Middle frontal gyrus (tissue), 1 donor: ENCODE measurements around the gene DISC1.

Experiments used
- DNase-seq: peaks from one replicate; pipeline ENCODE4 v3.0.0-alpha.2; 2015; ENCODE audit warnings: low spot score; ENCODE audit errors: extremely low spot score

The DISC1 gene

DNA sequence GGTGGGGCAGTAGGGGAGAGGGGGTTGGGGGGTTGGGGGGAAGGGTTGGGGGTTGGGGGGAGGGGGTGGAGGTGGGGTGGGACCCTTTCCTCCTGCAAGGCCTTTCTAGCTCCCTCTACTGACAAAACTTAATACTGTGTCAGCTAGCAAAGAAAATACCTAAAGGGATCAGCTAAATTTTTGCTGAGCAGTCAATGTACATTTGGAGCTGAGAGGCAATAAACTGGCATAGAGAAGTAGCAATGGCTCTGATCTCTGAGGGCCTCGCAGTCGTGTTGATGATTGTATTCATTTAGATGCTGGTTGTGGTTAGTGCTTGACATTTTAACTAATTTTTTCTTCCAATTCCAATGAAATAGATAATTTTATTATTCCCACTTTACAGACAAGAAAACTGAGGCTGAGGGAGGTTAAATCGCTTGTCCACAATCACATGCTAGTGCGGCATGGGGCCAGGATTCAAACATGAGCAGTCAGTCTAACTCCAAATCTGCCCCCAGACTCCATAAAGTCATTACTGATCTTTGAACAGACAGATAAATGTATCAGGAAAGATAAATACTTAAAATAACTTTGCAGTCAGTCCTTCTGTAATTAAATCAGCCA is 357.1 kb downstream of the DISC1 start:
- no peak for DNase-seq

DNA sequence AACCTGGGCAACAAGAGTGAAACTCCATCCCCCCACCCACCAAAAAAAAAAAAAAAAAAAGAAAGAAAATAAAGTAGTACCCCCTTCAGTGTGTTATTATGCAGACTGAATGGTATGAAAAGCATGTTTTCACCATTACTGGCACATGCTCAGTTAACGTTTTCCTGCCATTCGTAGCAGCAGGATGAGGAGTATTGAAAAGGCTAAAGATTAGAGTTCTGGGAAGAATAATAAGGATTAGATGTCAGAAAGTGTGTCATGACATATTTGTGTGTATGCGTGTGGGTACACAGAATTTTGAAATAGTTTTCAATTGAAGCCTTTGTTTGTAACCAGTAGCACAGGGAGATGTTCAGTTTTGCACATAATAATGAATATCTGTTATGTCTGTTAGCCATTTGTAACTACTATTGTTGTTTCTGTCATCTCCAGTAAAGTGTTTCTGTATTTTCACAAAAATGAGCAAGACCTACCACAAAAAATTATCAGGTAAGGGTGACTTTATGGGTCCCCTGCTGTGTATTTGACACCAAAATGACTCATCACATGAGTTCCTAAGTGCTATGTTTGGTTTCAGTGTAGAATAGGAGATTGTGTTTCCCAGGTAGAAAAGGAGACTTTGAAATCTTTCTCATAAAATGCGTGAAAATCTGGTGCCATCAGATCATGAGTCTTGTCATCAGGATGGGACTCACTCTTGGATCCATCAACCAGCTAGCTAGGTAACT is 358.9 kb downstream of the DISC1 start:
- no peak for DNase-seq

DNA sequence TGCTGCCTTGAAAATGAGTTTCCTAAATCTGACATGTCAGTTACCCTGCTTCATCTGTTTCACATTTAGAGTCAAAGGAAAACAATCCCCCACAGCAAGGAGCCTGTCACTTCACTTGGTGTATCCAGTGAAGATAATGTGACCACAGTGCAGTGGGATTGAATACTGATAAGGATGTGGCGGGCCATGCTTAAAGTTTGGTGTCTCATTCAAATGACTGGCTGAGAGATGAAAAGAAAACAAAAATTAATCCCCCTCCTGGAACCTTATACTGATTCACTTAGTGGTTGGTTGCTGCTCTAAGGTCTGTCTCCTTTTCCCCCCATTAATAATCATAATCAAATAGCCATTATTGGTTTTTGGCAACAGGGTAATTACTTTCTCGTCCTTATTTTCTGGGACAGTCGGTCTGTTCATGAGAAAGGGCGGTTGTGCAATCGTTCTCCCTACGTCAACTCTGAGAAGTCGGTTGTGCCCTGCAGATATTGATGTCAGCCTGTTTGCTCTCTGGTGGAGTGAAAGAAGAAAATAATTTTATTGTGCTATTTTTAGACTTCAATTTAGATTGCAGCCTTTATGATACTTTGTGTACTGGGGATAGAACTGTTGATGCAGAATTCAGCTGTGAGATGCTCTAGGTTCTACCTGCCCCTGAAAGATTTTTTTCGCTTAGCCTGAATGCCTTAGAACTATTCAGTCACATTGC is 360.2 kb downstream of the DISC1 start:
- no peak for DNase-seq

- no peak for DNase-seq
These were observed 363.8 kb downstream of the DISC1 start for GRCh38 chr1:231990388-231990787.

DNA sequence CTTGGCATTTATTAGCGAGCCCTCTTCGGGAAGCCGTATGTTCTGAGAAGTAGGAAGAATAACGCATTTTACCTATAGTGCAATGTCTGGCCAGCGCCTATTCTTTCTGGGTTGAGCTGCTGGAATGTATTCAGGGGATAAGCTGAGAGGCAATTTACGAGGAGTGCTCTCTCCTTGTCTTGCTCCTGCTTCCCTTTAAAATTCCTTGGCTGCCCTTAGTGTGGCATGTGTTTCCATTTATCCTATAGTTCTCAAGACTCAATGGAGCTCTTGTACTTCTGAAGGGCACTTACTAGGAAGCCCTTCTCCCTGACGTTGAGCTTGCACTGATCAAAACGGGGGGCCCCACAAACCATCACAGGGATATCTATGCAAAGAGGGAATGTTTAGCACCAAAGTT is 364.6 kb downstream of the DISC1 start:
- no peak for DNase-seq

GRCh38 chr1:231993968-231994455 is 367.4 kb downstream of the DISC1 start:
- DNase-seq = no peak

DNA sequence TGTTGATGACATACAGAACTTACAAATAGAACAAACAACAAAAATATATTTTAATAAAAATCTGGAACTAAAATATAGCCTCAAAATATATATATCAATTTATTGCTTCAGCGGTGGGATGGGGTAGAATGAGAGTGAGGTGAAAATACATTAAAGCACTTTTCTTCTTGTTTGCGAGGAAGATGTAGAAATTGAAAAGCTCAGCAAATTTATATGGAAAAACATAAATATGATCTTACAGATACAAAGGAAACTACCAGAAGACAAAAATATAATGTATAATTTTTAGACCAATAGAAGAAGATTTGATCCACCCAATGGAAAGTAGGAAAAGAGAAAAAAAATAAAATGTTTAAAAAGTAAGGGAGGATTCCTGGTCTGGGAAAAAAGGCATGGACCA is 372.2 kb downstream of the DISC1 start:
- no peak for DNase-seq

DNA sequence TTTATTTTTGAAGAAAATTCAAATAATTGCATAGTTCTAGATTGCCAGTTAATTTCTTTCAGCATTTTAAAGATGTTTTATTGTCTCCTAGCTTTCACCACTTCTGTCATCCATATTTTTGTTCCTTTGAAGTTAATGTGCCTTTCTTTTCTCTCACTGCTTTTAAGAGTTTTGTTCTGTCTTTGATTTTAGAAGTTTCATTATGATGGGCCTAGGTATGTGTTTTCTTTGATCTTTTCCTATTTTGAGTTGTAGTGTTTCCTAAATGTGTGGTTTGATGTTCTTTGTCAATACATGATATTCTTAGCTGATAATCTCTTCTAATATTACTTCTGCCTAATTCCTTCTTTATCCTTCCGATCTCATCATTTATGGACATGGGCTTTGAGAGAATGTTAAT is 378.7 kb downstream of the DISC1 start:
- no peak for DNase-seq

DNA sequence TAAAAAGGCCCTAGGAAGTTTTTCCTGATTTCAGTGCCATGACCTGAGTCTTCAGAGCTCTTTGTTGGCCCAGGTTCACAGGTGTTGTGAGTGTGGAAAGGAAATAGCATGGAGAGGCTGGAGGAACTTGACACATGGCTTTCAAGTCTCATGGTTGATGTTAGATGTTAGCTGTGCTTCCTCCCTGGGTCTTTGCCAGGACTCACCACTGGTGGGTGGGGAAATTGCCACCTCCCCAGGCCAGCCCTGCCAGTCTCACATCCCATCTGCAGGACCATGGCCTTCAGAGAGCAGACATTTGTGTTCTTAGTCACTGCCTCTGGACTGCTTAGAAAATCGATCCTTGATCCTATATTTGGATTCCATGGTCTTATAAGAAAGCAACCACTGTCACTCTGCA is 383.2 kb downstream of the DISC1 start:
- no peak for DNase-seq

DNA sequence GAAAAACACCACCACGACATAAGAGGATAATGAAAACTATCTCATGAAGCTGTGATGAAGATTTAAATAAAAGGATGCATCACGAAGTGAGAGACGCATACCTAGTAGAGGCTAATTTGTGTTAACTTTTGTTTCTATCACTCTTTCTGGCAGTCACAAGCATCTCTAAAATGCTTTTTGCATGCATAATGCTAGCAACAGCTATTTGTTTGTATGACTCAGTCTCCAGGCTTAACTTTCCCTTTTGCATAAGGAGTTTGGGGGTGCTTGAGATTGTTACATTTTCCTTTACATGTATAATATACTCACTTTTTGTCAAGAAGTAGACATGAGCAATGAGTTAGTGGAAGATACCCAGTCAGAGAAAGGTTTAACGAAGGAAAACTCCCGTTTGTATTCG is 385.4 kb downstream of the DISC1 start:
- DNase-seq = no peak

DNA sequence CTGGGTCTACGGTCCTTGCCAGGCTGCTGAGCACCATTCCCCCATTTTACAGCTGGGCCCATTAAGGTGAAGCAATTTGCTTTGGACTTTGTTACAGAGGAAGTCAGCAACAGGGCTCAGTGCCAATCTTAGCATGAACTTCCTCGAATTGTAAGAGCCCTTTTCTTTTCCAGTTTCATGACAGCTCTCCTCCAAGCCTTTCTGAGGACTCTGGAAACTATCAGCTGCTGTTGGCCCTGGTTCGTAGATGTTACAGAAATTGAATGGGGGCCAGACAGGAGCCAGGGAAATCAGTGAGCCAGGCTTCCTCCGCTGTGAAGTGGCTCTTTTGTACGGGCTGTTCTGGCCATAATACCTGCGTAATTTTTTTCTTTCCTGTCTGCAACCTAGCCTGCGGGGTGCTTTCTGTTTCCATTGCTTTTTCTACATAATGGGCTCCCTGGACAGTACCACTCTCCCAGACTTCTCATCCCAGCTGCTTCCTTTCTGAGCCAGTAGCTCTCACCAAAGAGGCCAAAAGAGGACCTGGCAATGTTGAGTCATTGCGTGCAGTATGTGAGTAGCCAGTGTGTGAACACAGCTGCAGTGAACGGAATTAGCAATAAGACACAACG is 386.3 kb downstream of the DISC1 start:
- no peak for DNase-seq

GRCh38 chr1:232014941-232015340 is 388.4 kb downstream of the DISC1 start:
- DNase-seq = no peak

GRCh38 chr1:232016616-232017015 is 390.0 kb downstream of the DISC1 start:
- DNase-seq = no peak

GRCh38 chr1:232017057-232017456 is 390.5 kb downstream of the DISC1 start:
- DNase-seq = no peak

DNA sequence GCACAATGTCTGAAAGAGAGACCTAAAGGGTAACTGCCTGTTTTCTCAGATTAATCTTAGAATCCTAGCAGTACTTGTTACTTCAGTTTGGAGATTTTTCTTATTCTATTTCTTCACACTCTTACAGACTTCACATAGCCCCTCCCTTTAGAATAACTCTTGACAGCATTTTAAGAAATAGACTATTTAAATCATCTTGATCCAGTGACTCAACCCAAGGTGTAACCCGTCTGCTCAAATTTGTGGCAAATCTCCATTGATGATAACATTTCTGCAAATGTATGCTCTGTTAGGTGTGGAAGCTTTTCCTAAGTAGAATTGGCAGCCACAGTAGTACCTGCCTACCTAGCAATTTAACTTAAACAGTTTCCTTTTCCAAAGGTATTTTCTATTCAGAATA is 391.2 kb downstream of the DISC1 start:
- DNase-seq = no peak

GRCh38 chr1:232018231-232019025 is 391.8 kb downstream of the DISC1 start:
- no peak for DNase-seq

DNA sequence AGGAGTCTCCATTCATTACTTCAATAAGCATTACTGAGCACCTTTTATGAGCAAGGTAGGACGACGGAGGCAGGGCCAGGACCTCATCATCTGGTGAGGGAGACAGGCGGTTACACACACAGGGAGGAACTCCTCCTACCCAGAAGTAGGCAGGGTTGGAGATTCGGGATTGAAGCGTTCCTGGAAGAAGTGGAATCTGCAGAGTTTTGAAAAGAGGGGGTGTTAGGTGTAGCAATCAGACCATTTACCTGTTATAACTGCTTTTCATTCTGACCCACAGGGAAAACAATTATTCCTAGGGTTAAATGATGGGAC is 392.4 kb downstream of the DISC1 start:
- DNase-seq = no peak

DNA sequence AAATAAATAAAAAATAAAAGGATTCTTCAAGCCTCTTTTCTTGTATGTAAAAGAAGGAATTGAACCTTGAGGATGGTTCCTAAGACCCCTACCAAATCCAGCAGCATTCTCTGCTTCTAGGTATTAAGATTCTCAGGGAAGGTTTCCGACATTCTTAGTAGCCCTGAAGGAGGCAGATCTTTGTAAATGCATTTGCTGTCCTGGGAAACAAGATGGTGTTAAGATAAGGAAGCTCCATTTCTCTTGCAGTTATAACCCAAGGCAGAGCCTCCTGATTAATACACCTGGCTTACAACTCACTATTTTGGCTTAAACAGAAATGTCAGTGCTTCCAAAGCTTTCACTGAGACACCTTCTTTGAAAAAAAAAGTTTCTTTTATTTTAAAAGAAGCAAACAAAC is 393.8 kb downstream of the DISC1 start:
- no peak for DNase-seq

DNA sequence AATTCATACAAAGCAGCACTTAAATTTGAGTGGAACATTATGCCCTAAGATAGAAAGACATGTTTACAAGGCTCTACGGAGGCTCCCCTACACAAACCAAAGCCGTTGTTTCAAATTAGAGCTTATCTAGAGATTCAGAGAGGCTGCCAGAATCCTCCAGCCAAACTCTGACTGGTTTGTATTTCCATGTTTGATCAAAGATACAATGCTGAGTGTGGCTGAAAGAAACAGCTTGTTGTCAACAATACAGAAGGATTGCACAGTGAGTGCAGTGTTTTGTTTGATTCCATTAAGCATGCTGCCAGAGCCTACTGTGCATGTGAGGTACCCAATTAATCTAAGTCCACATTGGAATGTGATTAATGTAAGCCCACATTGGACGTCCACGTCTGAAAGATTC is 402.7 kb downstream of the DISC1 start:
- no peak for DNase-seq

- DNase-seq = no peak
These were observed 404.6 kb downstream of the DISC1 start for GRCh38 chr1:232031156-232031555.

DNA sequence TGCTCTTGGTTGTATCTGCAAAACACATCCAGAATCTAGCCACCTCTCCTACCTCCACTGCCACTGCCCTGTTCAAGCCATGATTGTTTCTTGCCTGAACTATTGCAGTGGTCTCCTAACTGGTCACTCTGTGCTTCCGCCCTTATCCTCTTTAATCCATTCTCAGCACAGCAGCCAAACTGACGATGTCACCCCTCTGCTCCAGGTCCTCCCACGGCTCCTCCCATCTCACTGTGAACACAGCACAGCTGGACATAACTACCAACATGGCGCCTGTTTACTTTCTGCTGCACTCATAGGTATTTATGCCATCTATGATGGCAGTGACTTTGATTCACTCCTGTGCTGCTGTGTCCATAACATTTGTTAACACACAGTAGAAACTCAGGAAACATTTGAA is 406.7 kb downstream of the DISC1 start:
- no peak for DNase-seq

DNA sequence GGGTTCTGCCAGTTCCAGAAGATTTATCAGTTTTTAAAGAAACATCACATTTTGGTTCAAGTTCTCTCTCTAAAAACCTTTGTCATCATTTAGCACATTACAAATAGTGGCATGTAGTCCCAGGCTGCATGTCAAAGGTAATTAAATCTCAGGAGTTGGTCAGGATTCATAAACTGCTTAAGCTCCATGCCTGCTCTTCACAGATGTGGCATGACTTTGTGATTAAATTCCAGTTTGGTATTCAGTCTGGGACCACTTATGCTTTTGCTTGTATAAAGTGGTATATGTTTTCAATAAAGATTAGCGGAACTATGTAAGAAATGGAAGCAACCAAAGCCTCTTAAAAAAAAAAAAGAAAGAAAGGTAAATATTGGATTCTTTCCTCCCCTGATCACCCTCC is 408.0 kb downstream of the DISC1 start:
- no peak for DNase-seq
